K562 treated with DMSO at 1 percent for 24 hours (cell line): ENCODE data around the gene HMOX1. TPM values are rescaled to one million over a fixed set of nuclear protein-coding genes. Genes with fewer than 3 reads are reported as not detected.

Experiments used
- total RNA-seq: library from RNA; unstranded; fragments of 300-600 nt; gene quantifications from 2 replicates; pipeline ENCODE4 v1.2.3, GENCODE V29; 2022; ENCODE audit warnings: low read depth; ENCODE audit not compliant: insufficient read depth

HMOX1 gene, protein sequence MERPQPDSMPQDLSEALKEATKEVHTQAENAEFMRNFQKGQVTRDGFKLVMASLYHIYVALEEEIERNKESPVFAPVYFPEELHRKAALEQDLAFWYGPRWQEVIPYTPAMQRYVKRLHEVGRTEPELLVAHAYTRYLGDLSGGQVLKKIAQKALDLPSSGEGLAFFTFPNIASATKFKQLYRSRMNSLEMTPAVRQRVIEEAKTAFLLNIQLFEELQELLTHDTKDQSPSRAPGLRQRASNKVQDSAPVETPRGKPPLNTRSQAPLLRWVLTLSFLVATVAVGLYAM
- total RNA-seq: not detected in 2 replicates

DNA sequence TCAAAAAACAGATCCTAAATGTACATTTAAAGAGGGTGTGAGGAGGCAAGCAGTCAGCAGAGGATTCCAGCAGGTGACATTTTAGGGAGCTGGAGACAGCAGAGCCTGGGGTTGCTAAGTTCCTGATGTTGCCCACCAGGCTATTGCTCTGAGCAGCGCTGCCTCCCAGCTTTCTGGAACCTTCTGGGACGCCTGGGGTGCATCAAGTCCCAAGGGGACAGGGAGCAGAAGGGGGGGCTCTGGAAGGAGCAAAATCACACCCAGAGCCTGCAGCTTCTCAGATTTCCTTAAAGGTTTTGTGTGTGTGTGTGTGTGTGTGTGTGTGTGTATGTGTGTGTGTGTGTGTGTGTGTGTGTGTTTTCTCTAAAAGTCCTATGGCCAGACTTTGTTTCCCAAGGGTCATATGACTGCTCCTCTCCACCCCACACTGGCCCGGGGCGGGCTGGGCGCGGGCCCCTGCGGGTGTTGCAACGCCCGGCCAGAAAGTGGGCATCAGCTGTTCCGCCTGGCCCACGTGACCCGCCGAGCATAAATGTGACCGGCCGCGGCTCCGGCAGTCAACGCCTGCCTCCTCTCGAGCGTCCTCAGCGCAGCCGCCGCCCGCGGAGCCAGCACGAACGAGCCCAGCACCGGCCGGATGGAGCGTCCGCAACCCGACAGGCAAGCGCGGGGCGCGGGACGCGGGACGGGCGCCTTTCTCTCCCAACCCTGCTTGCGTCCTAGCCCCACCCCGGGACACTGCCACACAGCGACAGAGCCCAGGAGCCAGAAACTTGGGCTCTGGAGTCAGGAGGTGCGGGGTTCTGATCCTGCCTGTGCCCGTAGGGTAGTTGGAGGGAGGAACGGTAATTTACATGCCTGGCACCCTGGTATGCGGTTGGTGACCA, at the start of gene HMOX1:
HMOX1 (plus strand) TSS at position 560 of the 887 bp plus-strand sequence; CDS start at position 638, 78 bp downstream.

DNA sequence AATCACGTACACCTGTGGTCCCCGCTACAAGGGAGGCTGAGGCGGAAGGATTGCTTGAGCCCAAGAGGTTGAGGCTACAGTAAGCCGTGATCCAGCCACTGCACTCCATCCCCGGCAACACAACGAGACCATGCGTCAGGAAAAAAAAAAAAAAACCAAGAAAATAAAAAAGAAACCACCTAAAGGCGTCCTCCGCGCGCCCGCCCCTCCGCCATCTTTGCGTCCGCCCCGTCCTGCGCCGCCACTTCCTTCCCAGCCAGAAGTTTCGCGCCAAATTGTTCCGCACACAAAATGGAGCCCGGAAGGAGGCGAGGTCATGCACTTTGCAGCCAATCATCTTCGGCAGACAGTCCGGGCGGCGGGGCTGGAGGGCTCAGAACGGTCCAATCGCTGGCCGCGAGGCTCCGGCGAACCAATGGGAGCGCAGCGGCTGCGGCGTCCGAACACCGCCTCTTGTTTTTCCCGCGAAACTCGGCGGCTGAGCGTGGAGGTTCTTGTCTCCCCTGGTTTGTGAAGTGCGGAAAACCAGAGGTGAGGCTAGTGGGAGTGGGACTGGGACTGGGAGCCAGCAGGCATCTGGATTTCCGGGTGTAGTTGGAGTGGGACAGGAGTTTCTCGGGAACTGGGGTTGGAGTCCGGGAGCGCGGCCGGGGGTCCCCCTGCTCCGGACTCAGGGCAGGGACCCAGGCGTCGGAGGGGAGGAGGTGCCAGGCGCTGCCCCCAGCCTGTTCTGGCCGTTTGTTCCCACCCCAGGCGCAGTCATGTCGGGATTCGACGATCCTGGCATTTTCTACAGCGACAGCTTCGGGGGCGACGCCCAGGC, 19.0 kb downstream of the HMOX1 start, which contains the start of gene MCM5:
MCM5 (plus strand) TSS at position 463 of the 823 bp plus-strand sequence; CDS start at position 762, 299 bp downstream.

Other genes starting within 250 kb of the HMOX1 start
- 13.0 and 16.9 TPM in 2 replicates for gene HMGXB4, start 123.6 kb upstream of the HMOX1 start, total RNA-seq
- 48.9 and 52.7 TPM in 2 replicates for gene TOM1, start 81.2 kb upstream of the HMOX1 start, total RNA-seq
- 96.2 and 107 TPM in 2 replicates for gene MCM5, start 19.0 kb downstream of the HMOX1 start, total RNA-seq
- 0.21 TPM in 1 of 2 replicates, not detected in the other for gene RASD2, start 159.7 kb downstream of the HMOX1 start, total RNA-seq
- gene MB, start 236.2 kb downstream of the HMOX1 start, total RNA-seq: not detected in 2 replicates